SK-N-MC (cell line): Measurements from ENCODE around the gene ARL6IP6.

Experiments
- EZH2 ChIP-seq: fragments of 200-600 bp; sonication (generic); IDR thresholded peaks from one replicate; pipeline ENCODE4 v1.6.1; 2017; ENCODE audit warnings: antibody characterized with exemption
- POLR2AphosphoS5 ChIP-seq: IDR thresholded peaks from 2 replicates; pipeline ENCODE4 v1.6.1; 2012; ENCODE audit warnings: mild to moderate bottlenecking, low read depth, low read length, borderline replicate concordance

DNA sequence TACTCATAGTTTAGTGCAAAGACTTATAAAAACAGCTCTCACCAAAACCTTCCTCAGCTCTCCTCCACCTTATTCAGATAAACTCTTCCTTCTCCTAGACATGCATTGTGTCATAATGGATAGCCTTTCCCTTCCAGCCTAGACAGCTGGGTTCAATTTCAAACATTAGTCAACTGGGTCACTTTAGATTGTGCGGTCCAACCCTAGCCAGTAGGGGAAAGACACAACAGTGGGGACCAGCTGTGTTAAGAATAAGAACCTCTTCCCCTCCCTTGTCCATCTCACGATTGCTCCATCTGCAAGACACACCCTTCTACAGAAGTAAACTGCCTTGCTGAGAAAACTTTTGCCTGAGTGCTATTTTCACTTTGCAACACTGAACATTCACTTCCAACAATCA, 9.7 kb upstream of the ARL6IP6 start:
- no peak for TF ChIP-seq EZH2
- TF ChIP-seq POLR2AphosphoS5, result no peak
